VCaP (cell line): Measurements from ENCODE around the gene CERS6.

Experiments used
- H3K27ac ChIP-seq: fragments of 450-650 bp; 2 replicates; pipeline ENCODE4 v1.5.1; 2017
- CTCF ChIP-seq: fragments of 450-650 bp; conservative IDR thresholded peaks from 2 replicates; pipeline ENCODE4 v1.5.1; 2017; ENCODE audit warnings: mild to moderate bottlenecking, moderate library complexity

The CERS6 gene

GRCh38 chr2:168538133-168538532 lies 82.1 kb downstream of the CERS6 start:
- TF ChIP-seq CTCF = no peak
- H3K27ac ChIP-seq = no peak overlapping the region

DNA sequence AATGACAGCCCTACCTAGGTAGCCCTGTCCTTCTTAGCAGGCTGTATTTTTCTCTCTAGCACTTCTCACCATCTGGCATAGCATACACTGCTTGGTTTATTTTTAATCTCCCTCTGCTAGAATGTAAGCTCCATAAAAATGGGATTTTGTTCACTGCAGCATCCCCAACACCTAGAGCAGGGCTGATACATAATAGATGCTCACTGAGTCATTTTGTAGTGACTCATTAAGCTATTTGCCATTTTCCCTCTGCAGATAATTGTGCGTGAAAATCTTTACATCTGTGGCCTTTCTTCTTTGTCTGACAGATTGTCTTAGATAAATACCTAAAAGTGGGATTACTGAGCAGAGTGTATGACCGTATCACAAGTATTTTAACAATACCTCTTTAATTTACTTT lies 82.5 kb downstream of the CERS6 start:
- no peak for TF ChIP-seq CTCF
- no peak overlapping the region for H3K27ac ChIP-seq

DNA sequence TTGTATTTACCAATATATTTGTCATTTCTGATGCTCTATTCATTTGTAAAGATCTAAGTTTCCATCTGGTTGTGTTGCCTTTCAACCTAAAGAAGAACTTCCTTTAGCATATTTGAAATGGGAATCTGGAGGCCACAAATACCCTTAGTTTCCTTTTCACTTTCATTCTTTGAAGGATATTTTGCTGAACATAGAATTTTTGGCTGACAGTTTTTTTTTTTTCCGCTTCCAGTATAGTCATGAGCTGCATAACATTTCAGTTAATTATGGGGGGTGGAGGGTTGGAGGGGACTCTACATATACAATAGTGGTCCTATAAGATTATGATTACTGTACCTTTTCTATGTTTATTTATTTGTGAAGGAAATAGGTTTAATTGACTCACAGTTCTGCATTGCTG lies 83.9 kb downstream of the CERS6 start:
- H3K27ac ChIP-seq = no peak overlapping the region

GRCh38 chr2:168541858-168542257 lies 85.8 kb downstream of the CERS6 start:
- no peak for TF ChIP-seq CTCF
- no peak overlapping the region for H3K27ac ChIP-seq

More for the DNA sequence above, 83.9 kb downstream of the CERS6 start:
- no peak for TF ChIP-seq CTCF

GRCh38 chr2:168543037-168543436 lies 87.0 kb downstream of the CERS6 start:
- no peak overlapping the region for H3K27ac ChIP-seq
- no peak for TF ChIP-seq CTCF

- H3K27ac ChIP-seq = no peak overlapping the region
- no peak for TF ChIP-seq CTCF
Observed at GRCh38 chr2:168543935-168544334, 87.9 kb downstream of the CERS6 start.

- no peak overlapping the region for H3K27ac ChIP-seq
- TF ChIP-seq CTCF = no peak
Observed at GRCh38 chr2:168545439-168546082, 89.5 kb downstream of the CERS6 start.
